Uterus (tissue), 2 donors: ENCODE data around the gene TIMM50.

ENCODE experiments used
- POLR2A ChIP-seq, 2 donors: fragments of 450-650 bp; IDR thresholded peaks; one replicate each; pipeline ENCODE4 v1.6.1; 2016; ENCODE audit warnings: antibody characterized with exemption in 2 of 2, mild to moderate bottlenecking in 1 of 2, moderate library complexity in 1 of 2
- TF ChIP-seq, protein P1 (sequence below), 4 experiments: fragments of 200-600 bp in 2 of 4; fragments of 450-650 bp in 2 of 4; sonication (generic) in 2 of 4; IDR thresholded peaks; one replicate each; pipeline ENCODE4 v1.5.1; 2016 to 2019; ENCODE audit warnings: antibody characterized with exemption in 4 of 4, mild to moderate bottlenecking in 2 of 4, moderate library complexity in 1 of 4

DNA sequence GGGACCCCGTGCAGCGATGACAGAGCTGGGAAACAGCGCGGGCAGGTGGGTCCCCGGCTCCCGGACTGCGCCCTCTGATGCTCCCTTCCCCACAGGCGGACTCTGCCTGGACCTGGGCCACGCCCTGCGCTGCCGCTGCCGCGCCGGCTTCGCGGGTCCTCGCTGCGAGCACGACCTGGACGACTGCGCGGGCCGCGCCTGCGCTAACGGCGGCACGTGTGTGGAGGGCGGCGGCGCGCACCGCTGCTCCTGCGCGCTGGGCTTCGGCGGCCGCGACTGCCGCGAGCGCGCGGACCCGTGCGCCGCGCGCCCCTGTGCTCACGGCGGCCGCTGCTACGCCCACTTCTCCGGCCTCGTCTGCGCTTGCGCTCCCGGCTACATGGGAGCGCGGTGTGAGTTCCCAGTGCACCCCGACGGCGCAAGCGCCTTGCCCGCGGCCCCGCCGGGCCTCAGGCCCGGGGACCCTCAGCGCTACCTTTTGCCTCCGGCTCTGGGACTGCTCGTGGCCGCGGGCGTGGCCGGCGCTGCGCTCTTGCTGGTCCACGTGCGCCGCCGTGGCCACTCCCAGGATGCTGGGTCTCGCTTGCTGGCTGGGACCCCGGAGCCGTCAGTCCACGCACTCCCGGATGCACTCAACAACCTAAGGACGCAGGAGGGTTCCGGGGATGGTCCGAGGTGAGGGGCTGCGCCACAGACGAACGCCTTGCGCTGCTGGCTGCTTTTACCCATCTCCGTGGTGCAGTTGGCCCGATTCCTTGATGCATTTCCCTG lies 26.5 kb downstream of the TIMM50 start:
- TF ChIP-seq POLR2A (IDR thresholded peaks at IDR 0.05): no peak
- TF ChIP-seq, protein P1, sequence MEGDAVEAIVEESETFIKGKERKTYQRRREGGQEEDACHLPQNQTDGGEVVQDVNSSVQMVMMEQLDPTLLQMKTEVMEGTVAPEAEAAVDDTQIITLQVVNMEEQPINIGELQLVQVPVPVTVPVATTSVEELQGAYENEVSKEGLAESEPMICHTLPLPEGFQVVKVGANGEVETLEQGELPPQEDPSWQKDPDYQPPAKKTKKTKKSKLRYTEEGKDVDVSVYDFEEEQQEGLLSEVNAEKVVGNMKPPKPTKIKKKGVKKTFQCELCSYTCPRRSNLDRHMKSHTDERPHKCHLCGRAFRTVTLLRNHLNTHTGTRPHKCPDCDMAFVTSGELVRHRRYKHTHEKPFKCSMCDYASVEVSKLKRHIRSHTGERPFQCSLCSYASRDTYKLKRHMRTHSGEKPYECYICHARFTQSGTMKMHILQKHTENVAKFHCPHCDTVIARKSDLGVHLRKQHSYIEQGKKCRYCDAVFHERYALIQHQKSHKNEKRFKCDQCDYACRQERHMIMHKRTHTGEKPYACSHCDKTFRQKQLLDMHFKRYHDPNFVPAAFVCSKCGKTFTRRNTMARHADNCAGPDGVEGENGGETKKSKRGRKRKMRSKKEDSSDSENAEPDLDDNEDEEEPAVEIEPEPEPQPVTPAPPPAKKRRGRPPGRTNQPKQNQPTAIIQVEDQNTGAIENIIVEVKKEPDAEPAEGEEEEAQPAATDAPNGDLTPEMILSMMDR (IDR thresholded peaks at IDR 0.05): no peak
